Activated CD8-positive, alpha-beta T cell treated with anti-CD3 and anti-CD28 coated beads, Interleukin-2, amount 10 ng/mL, durations not matched to agents 7 days and 5 days (primary cell): ENCODE results near the gene SLC7A1. TPM values are rescaled to one million over a fixed set of nuclear protein-coding genes. Genes with fewer than 3 reads are reported as not detected.

Experiments
- ATAC-seq: fragments of 150-1000 bp; cut with Tn5 transposase; one replicate; pipeline ENCODE4 v1.10.0; 2021; ENCODE audit warnings: moderate library complexity
- CTCF ChIA-PET: fragments of 350-600 bp; sonication (Branson Sonifier 250); formaldehyde crosslinking; loops from one replicate; lab custom pipeline; 2021; ENCODE audit warnings: antibody characterized with exemption; lab: Charles Lee
- POLR2A ChIA-PET: fragments of 350-600 bp; sonication (Branson Sonifier 250); formaldehyde crosslinking; loops from one replicate; lab custom pipeline; 2021; ENCODE audit warnings: antibody characterized with exemption; lab: Charles Lee
- DNase-seq: peaks from one replicate; pipeline ENCODE4 v3.0.0-alpha.2; 2020
- H3K27ac Mint-ChIP-seq: one replicate; pipeline ENCODE4 v1.8.0; 2021; ENCODE audit warnings: mild to moderate bottlenecking, mixed read lengths
- H3K27me3 Mint-ChIP-seq: one replicate; pipeline ENCODE4 v1.8.0; 2021; ENCODE audit warnings: low read depth, mixed read lengths
- H3K36me3 Mint-ChIP-seq: one replicate; pipeline ENCODE4 v1.8.0; 2021; ENCODE audit warnings: low read depth, mixed read lengths
- H3K4me1 Mint-ChIP-seq: one replicate; pipeline ENCODE4 v1.8.0; 2021; ENCODE audit warnings: low read depth, mixed read lengths
- H3K4me3 Mint-ChIP-seq: one replicate; pipeline ENCODE4 v1.8.0; 2021; ENCODE audit warnings: mild to moderate bottlenecking, mixed read lengths
- H3K9me3 Mint-ChIP-seq: one replicate; pipeline ENCODE4 v1.8.0; 2022; ENCODE audit warnings: mixed read lengths; ENCODE audit not compliant: insufficient read depth
- total RNA-seq, 2 experiments: library from RNA; stranded (reverse); gene quantifications; one replicate each; pipeline ENCODE4 v1.2.3, GENCODE V29; 2021

Gene SLC7A1
- total RNA-seq, 2 experiments from 2014 or later, result 72.9 to 78.1 TPM

DNA sequence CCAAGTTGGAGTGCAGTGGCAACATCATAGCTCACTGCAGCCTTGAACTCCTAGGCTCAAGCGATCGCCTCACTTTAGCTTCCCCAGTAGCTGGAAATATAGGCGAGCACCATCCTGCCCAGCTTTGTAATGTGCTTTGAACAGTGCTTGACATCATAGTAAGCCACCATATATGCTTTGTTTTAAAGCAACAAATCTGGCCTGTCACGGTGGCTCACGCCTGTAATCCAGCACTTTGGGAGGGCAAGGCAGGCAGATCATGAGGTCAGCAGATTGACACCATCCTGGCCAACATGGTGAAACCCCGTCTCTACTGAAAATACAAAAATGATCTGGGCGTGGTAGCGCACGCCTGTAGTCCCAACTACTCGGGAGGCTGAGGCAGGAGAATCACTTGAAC is 1.8 kb upstream of the SLC7A1 start:
- Mint-ChIP-seq H3K9me3 (no peaks in the 10 kb centered on the region), H3K4me1 (peaks cover 30% of the 10 kb centered on the region), H3K4me3 (no peak overlapping the region), H3K27me3 (peaks cover 9% of the 10 kb centered on the region), H3K36me3 (peaks cover 11% of the 10 kb centered on the region), H3K27ac (no peak overlapping the region)
- ATAC-seq (no peak), DNase-seq (no peak)
- POLR2A ChIA-PET, result interaction anchor here (1.5 kb wide), 1 partner anchor 23 kb away, joined by 3 read pairs; no protein-coding TSS in a partner anchor
- CTCF ChIA-PET, result interaction anchor here (1.6 kb wide), 1 partner anchor 89 kb away, joined by 6 read pairs; no protein-coding TSS in a partner anchor

GRCh38 chr13:29596064-29596418 is 553 bp upstream of the SLC7A1 start:
- ChIA-PET CTCF (interaction anchor here (0.7 to 1.6 kb wide), 5 partner anchors 20 to 1020 kb away, joined by 3 to 6 read pairs (median 4); no protein-coding TSS in a partner anchor), POLR2A (interaction anchor here (1.1 to 1.5 kb wide), 5 partner anchors 9 to 1021 kb away, joined by 3 to 5 read pairs (median 3); partner anchors contain the start of gene HMGB1)
- Mint-ChIP-seq H3K4me3 (peak overlapping the region; percentile 73), H3K27ac (peak overlapping the region; percentile 85), H3K4me1 (peaks cover 41% of the 10 kb centered on the region), H3K27me3 (peaks cover 3% of the 10 kb centered on the region), H3K36me3 (peaks cover 18% of the 10 kb centered on the region), H3K9me3 (no peaks in the 10 kb centered on the region)
- DNase-seq (no peak), ATAC-seq (no peak)

- H3K27me3 Mint-ChIP-seq, result no peaks in the 10 kb centered on the region
- no peaks in the 10 kb centered on the region for H3K9me3 Mint-ChIP-seq
- DNase-seq (peak; percentile 71), ATAC-seq (peak; percentile 49)
- H3K27ac Mint-ChIP-seq, result peak overlapping the region; percentile 95
- POLR2A ChIA-PET, result interaction anchor here (1.2 kb wide), 1 partner anchor 8 kb away, joined by 3 read pairs; no protein-coding TSS in a partner anchor
- H3K4me3 Mint-ChIP-seq, result peak overlapping the region; percentile 90
- CTCF ChIA-PET, result interaction anchor here (0.7 kb wide), 1 partner anchor 21 kb away, joined by 3 read pairs; no protein-coding TSS in a partner anchor
- peaks cover 22% of the 10 kb centered on the region for H3K36me3 Mint-ChIP-seq
- H3K4me1 Mint-ChIP-seq, result peaks cover 46% of the 10 kb centered on the region
These were observed 643 bp downstream of the SLC7A1 start for GRCh38 chr13:29594710-29595379.

- POLR2A ChIA-PET, result no interaction called here
These were observed 1.2 kb downstream of the SLC7A1 start for GRCh38 chr13:29594303-29594709.

DNA sequence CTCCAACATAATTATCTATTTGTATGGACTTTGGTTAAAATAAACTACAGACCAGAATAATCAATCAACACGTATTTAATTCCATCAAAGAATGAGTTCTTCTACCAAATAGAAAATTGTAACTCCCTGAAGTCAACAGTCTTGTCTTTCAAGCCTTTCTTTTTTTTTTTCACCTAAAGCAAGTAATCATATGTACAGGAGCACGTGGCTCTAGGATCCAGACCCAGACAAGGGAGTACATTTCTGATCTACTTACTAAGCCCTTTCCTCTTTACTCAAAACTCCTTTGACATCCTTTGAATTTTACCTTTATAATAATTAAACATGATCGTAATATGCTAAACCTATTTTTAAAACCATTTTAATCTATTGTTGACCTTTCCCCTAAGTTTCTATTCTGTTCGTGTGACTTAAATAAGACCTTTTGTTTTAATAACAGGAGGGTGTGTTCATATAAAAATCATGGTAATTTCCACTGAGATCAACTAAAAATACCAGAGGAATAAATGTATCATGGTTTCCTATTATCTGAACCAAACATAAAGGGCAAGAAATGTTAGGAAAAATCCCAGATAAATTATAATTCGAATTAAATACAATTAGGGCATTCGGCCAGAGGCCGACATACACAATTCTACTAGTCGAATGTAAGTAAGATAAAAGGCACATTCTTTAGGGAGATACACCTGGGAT is 1.7 kb downstream of the SLC7A1 start:
- no peak for DNase-seq
- Mint-ChIP-seq H3K9me3 (no peaks in the 10 kb centered on the region), H3K27me3 (no peaks in the 10 kb centered on the region), H3K4me1 (peaks cover 49% of the 10 kb centered on the region), H3K4me3 (peak overlapping the region; percentile 90), H3K36me3 (peaks cover 22% of the 10 kb centered on the region), H3K27ac (peak overlapping the region; percentile 95)
- no peak for ATAC-seq
- POLR2A ChIA-PET, result no interaction called here
- CTCF ChIA-PET, result no interaction called here

More at GRCh38 chr13:29594303-29594709, 1.2 kb downstream of the SLC7A1 start:
- Mint-ChIP-seq H3K4me1 (peaks cover 49% of the 10 kb centered on the region), H3K27me3 (no peaks in the 10 kb centered on the region), H3K27ac (peak overlapping the region; percentile 95), H3K4me3 (peak overlapping the region; percentile 90), H3K36me3 (peaks cover 22% of the 10 kb centered on the region), H3K9me3 (no peaks in the 10 kb centered on the region)
- CTCF ChIA-PET, result no interaction called here
- ATAC-seq (peak; percentile 21), DNase-seq (peak; percentile 48)

DNA sequence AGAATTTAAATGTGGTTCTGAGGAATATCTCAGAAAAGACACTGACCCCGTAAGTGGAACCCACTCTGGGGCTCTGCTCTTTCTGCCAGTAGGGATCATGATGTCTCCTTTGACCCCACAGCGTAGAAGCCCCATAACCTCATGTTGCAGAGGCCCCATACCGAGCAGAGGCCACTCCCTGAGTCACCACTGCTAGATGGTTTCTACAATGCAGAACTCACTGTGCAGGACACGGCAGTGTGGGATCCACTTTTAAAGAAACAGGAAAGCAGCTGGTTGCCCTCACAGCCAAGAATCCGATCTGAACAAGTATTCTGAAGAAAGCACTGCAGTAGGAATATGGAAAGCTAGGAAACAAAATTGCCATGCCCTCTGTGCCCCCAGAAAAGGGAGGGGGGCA is 4.2 kb downstream of the SLC7A1 start:
- no peak for ATAC-seq
- CTCF ChIA-PET, result no interaction called here
- POLR2A ChIA-PET, result no interaction called here
- Mint-ChIP-seq H3K36me3 (peaks cover 39% of the 10 kb centered on the region), H3K4me1 (peaks cover 56% of the 10 kb centered on the region), H3K4me3 (no peak overlapping the region), H3K9me3 (no peaks in the 10 kb centered on the region), H3K27ac (no peak overlapping the region), H3K27me3 (no peaks in the 10 kb centered on the region)
- DNase-seq, result no peak

- POLR2A ChIA-PET, result no interaction called here
- peaks cover 51% of the 10 kb centered on the region for H3K4me1 Mint-ChIP-seq
These were observed 5.5 kb downstream of the SLC7A1 start for GRCh38 chr13:29589967-29590366.

DNA sequence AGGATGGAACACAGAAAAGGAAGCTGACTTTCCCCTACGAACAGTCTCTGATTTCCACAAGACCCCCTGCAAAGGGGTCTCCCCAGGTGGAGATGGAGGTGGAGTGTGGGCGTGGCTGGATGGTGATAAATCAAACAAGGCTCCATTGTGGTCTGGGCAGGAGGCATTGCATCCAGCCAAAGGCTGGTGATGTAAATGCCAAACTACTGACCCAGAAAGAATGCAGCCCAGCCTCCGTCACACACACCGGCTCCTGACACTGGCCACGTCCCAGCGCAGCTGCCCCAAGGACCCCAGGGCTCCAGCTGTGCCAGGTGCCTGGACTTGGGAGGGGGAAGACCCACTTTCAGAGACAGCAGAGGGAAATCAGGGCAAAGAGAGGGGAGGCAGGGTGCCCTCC is 6.3 kb downstream of the SLC7A1 start:
- Mint-ChIP-seq H3K4me3 (no peak overlapping the region), H3K27ac (no peak overlapping the region), H3K9me3 (no peaks in the 10 kb centered on the region), H3K4me1 (peaks cover 52% of the 10 kb centered on the region), H3K36me3 (peaks cover 36% of the 10 kb centered on the region), H3K27me3 (no peaks in the 10 kb centered on the region)
- POLR2A ChIA-PET, result no interaction called here
- CTCF ChIA-PET, result no interaction called here
- ATAC-seq (no peak), DNase-seq (no peak)

More at GRCh38 chr13:29589967-29590366, 5.5 kb downstream of the SLC7A1 start:
- H3K36me3 Mint-ChIP-seq, result peaks cover 39% of the 10 kb centered on the region
- CTCF ChIA-PET, result no interaction called here
- no peak overlapping the region for H3K27ac Mint-ChIP-seq
- H3K9me3 Mint-ChIP-seq, result no peaks in the 10 kb centered on the region
- H3K27me3 Mint-ChIP-seq, result no peaks in the 10 kb centered on the region
- no peak overlapping the region for H3K4me3 Mint-ChIP-seq
- DNase-seq, result no peak
- no peak for ATAC-seq

DNA sequence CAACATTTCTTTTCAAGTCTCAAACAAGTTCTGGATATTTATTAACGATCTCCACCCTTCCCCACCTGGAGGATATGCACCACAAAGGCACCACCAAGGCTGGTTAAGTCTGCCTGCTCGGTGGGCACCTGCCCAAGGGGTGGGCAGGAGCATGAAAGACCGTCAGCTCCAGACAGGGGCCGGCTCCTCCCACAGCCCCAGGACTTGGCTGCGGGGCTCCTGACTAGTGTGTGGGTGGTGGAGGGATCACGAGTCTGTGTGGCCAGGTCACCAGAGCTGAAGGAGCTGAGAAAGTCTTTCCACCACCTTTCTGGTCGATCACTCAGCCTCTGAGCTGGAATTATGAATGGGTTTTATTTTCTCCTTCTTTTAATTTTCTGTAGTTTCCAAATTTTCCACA is 7.8 kb downstream of the SLC7A1 start:
- H3K4me1 Mint-ChIP-seq, result peaks cover 43% of the 10 kb centered on the region
- DNase-seq, result no peak
- no peak overlapping the region for H3K27ac Mint-ChIP-seq
- peaks cover 27% of the 10 kb centered on the region for H3K36me3 Mint-ChIP-seq
- no peak overlapping the region for H3K4me3 Mint-ChIP-seq
- ChIA-PET CTCF (interaction anchor here (0.8 kb wide), 1 partner anchor 23 kb away, joined by 3 read pairs; no protein-coding TSS in a partner anchor), POLR2A (interaction anchor here (0.9 kb wide), 1 partner anchor 8 kb away, joined by 3 read pairs; the partner anchor contains the start of gene SLC7A1)
- H3K27me3 Mint-ChIP-seq, result no peaks in the 10 kb centered on the region
- ATAC-seq, result no peak
- no peaks in the 10 kb centered on the region for H3K9me3 Mint-ChIP-seq

GRCh38 chr13:29583073-29583785 is 12.3 kb downstream of the SLC7A1 start:
- ATAC-seq (no peak), DNase-seq (no peak)
- Mint-ChIP-seq H3K36me3 (peaks cover 19% of the 10 kb centered on the region), H3K4me3 (no peak overlapping the region), H3K4me1 (peaks cover 21% of the 10 kb centered on the region), H3K27ac (no peak overlapping the region), H3K9me3 (no peaks in the 10 kb centered on the region), H3K27me3 (no peaks in the 10 kb centered on the region)
- ChIA-PET POLR2A (interaction anchor here (0.8 kb wide), 1 partner anchor 144 kb away, joined by 3 read pairs; no protein-coding TSS in a partner anchor), CTCF (no interaction called here)

DNA sequence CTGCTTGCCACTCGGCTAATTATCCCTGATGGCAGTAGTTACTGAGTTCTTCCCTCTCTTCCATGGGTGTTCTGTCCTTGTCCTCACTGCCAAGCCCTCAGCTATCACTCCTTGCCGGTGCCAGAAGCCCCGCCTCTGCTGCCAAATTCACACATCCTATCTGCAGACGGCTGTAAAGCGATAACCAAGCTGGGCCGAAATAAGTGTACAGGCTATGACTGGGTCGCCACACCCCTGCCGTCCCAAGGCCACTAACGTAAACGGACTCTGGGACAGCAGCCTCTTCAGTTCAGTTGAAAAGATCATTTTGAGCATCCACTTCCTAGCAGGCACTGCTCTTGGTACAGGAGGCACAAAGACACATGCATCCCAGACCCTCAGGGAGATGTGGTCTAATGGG is 13.3 kb downstream of the SLC7A1 start:
- no peaks in the 10 kb centered on the region for H3K27me3 Mint-ChIP-seq
- DNase-seq, result no peak
- H3K4me3 Mint-ChIP-seq, result no peak overlapping the region
- peaks cover 18% of the 10 kb centered on the region for H3K4me1 Mint-ChIP-seq
- ChIA-PET CTCF (no interaction called here), POLR2A (no interaction called here)
- H3K36me3 Mint-ChIP-seq, result peaks cover 17% of the 10 kb centered on the region
- no peak for ATAC-seq
- no peaks in the 10 kb centered on the region for H3K9me3 Mint-ChIP-seq
- H3K27ac Mint-ChIP-seq, result no peak overlapping the region
